ENCODE measurements around the gene PSD2.

PSD2 gene

DNA sequence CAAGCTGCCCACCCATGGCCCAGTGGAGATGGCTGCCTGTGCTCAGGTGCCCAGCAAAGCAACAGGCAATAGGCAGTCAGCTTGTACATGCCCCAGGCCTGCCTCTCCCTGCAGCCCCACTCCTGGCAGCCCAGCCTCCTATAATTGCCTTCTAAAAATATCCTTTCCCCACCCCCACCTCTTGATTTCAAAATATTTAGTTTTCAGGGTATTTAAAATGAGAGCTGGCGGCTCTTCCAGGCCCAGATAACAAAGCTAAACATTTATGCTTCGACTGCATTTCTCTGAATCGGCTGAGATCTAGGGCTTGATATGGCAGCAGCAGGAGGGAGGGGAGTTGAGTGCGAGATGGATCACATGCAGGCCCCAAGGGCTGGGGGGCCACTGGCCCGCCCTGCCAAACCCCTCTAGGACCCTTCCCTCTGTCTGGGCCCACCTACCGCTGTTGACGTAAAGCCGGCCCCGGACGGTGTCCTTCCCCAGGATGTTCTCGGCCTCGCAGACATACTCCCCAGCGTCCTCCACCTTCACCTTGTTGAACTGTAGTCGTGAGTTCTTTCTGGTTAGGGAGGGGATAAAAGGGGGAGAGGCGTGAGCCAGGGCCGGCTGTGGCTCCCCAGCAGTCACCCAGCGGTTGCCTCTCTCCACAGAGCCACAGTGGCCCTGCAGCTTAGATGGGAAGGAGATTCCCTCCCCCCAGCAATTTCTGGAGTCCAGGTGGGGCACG, 85.0 kb downstream of the PSD2 start:
- DNase-seq (ENCODE audit: low spot score) = no peak

DNA sequence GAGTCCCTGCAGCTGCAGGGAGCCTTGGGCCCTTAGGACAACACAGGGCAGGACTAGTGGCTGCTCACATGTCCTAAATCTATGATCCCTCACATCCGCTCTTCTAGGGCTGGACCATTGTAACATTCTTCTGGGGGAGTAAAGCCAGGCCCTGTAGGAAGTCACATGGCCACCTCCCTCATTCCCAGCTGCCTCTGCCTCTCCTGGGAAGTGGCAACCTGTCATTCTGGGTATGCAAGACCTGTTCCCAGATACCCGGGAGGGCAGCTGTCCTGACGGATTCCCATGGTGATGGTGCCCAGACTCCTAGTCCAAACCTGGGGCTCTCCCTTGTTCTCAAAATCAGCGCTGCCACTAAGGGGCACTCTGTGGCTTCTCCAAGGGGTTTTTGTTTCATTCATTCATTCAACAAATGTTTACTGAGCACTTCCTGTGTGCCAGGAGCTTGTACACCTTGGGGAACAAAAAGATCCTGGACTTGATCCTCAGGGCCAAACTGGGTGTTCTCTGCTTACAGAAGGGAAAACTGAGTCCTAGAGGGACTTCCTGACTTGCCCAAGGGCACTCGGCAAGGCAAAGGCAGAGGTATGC, 85.6 kb downstream of the PSD2 start:
- no peak for DNase-seq (ENCODE audit: low spot score)

DNA sequence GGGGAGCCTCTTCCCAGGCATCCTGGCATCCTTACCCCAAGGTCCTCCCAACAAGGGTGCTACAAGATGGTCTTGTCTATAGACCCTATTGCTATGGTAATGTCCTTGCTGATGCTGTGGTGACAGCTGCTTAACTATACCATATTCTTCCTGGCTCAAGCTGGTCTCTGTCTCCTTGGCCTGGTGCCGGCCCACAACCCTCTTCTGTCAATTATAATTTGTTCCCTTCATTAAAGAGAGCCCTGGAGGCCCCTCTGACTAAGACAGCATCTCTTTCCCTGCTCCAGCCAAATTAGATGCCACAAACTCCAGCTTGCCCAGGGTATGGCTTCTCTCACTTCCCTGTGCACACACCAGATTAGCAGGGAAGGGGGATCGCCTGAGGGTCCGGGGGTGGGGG, 86.7 kb downstream of the PSD2 start:
- no peak for DNase-seq (ENCODE audit: low spot score)

DNA sequence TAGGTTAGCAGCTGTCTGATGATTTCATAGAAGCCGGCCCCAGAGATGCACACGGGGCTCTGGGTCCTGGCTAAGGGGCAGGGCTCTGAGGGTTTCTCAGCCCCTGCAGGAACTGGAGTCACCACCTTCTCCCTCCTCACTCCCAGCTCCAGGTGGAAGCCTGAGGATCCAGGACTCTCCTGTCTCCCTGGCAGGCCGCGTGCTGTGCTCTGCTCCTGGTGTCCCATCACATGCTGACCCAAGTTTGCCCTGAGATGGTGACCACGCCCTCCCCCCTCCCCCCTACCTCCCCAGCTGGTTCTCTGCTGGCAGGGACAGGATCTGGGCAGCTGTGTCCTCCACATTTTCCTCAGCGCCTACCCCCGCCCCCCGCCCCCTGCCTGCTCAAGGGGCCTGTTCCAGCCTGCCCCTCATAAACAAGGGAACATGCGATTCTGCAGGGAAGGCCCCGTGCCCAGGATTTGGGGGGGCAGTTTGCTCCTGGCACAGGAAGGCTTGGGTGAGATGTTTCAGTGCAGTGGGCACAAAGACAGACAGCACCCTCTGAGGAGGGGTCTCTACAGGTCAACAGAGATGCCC, 87.4 kb downstream of the PSD2 start:
- no peak for DNase-seq (ENCODE audit: low spot score)

DNA sequence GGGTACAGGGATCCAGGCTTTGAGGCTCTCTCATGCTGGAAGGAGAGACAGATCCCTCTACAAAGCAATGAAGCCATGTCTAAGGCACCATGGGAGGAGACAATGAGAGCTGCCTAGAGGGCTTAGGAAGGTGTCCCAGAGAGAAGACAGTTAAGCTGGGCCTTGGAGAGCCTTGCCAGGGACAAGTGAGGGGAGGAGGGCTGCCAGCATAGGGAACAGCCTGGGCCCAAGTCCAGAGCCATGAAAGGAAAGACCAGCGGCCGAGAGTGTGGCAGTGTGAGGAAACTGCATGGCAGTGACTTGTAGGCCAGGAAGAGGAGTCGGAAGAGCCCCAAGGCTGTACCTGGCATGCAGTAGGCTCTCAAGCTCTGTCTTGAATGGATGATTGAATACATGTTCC, 88.5 kb downstream of the PSD2 start:
- DNase-seq (ENCODE audit: low spot score) = no peak

DNA sequence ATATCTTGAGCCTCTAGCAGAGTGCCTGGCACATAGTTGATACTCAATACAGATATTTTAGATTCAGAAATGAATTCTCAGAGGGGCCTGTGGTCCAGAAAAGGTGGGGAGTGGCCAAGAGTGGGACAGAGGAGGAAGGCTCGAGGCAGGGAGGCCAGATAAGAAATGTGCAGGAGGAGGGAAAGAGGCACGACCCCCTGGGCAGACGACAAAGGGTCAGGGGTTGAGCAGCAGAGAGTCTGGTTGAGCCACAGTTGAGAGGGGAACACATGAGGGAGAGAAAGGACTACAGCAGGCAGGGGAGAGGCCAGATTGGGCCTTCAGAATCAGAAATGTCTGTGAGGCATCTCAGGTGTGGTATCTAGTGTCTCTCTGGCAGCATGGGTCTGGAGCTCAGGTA, 89.1 kb downstream of the PSD2 start:
- no peak for DNase-seq (ENCODE audit: low spot score)

DNA sequence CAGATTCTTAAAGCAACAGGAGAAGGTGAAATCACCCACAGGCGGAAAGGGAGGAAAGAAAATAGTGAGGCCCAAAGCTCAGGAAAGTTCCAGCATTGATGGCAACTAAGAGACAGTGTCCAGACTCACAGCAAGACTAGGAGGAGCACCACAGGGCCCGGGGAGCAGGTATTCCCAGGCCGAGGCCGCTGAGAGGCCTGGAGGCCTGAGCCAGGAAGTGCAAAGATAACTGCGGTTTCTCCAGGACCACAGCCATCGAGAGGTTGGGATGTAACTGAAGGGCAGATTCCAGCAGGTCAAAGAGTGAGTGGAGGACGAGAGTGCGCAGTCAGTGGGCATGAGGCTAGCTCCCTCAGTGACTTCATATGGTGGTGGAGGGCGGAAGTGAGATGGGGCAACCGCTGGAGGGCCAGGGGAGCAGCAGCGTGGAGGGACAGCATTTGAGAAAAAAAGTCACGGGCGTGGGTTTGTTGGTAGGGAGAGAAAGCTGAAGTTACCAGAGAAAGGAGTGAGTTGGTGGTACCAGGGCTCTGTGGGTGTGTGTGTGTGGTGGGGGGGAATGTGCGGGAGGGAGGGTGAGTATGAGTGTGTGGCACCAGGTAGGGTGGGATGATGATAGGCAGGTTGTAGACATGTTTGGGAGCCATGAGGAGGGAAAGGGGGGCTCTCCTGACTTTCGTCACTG, 89.7 kb downstream of the PSD2 start:
- no peak for DNase-seq (ENCODE audit: low spot score)

DNA sequence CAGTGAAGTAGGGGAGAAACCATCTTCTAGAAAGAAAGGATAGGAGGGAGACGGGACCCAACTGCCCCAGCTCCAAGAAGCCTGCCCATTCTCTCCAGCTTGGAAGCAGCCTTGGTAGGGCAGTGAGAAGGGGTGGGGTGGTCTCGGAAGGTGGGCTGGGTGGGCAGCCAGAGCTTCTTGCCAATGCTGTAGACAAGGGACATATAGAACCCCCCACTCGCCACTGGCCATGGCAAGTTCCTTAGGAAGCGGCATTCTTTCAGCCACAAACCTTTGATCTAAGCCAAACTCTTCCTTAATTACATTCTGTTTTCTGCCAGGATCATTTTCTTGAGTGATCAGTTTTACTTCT, 90.2 kb downstream of the PSD2 start:
- no peak for DNase-seq (ENCODE audit: low spot score)

DNA sequence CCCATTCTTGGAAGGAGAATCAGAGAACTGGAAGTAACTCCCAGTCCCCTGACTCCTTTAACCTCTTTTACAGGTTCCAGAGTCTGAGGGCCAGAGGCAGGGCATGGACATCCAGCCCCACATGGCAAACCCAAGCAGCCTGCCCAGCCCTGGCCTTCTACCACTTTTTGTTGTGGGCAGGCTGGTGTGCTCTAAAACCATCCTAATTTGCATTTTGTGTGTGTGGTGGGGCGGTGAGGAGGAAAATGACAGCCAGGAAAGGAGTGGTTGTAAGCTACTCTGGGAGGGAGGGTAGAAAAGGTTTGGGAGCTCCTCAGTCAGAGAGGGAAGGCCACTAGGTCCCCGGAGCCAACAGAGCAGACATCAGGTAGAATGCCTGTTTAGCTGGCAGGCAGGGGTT, 90.6 kb downstream of the PSD2 start:
- DNase-seq (ENCODE audit: low spot score) = no peak

DNA sequence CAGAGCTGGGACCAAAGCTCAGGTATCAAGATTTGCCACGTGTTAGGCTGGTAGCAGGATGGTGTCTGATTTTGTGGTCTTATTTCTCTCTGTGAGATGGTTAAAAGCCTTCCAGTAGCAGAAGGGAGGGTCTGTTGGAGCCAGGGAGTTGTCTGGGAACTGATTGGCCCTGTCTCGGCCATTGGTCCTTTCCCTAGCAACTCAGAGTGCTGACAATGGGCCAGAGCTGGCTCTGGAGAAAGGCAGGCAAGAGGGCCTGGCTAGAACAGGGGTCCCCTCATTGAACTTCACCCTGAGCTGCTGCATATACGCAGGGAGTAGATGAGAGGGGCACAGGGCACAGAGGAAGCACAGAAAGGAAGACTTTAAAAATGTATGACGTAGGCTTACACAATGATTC, 92.8 kb downstream of the PSD2 start:
- no peak for DNase-seq (ENCODE audit: low spot score)

DNA sequence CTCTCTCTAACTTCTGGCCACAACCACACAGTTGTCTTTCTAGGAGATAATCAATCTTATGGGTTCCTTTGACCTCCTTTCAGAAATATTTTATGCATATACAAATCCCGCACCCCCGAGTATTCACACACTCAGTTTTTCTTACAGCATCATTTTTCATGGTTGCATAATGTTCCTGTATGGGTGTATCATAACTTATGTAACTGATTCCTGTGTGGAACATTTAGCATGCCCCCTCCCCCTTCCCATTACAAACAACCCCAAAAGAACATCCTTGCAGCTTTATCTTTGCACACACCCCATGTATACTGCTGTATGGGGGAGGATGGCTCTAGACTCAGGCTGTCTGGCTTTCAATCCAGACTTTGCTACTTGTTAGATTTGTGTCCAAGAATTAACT, 93.8 kb downstream of the PSD2 start:
- no peak for DNase-seq (ENCODE audit: low spot score)

DNA sequence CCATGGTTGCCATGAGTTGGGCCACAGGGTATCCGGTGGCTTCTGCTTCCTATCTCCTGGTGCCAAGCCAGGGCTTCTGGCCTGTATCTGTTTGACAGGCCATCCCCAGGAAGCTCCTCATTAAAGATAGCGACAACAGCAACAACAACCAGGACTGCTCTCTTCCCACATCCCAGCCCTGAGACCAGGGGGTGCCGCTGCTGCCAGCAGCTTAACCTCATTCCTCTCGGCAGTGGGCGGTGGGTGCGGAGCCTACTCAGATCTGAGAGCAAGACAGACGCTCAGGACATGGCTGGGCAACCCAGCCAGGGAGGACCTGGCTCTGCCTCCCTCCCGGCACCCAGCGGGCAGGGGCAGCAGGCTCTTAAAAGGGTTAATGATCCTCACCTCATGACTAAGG, 98.3 kb downstream of the PSD2 start:
- no peak for DNase-seq (ENCODE audit: low spot score)

All from NAMALWA (cell line).